Islet of Langerhans (tissue), 1 donor: ENCODE data around the gene VEZF1.
"Not testable (repeated sequence)": the region's sequence is repeated elsewhere in the genome, so short reads cannot be mapped to it uniquely, and the experiment has no call there.

ENCODE experiments used
- FAIRE-seq: peaks from one replicate; lab custom pipeline; 2011; peaks lifted over from hg19 to GRCh38; lab: Jason Lieb, UNC

The VEZF1 gene

DNA sequence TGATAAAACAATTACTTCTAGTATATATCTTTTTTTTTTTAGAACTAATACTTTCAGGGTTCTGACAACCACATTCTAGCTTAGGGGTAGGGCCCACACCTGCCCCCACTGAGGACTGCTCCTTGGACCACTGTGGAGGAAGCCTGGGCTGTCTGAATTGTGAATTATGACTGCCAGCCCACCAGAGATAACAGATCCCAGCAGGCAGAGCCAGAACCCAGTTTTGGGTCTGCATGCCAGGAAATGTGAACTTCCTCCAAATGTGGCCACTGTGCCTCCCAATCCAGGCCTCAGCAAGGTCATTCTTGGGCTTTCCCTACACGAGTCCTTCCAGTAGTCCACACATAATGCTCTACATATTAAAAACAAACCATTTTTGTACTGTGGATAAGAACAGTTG is 15.9 kb downstream of the VEZF1 start:
- FAIRE-seq: no peak

DNA sequence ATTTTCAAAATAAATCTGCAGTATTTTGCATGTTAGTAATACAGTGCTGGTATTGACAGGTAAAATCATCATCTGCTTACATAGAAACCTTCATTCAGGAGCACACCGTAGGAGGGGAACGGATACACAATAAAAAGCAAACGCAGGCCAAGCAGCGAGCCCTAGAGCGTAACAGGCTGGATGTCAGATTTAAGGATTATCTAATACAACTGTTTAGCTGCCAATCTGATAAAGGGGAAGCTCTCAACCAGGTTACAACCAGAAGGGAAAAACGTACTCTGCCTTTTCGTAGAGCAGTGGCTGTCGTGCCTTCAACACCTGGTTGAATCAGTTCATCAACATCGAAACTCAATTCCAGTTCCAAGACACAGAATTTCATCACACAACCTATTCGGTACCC is 16.5 kb downstream of the VEZF1 start:
- FAIRE-seq: no peak

DNA sequence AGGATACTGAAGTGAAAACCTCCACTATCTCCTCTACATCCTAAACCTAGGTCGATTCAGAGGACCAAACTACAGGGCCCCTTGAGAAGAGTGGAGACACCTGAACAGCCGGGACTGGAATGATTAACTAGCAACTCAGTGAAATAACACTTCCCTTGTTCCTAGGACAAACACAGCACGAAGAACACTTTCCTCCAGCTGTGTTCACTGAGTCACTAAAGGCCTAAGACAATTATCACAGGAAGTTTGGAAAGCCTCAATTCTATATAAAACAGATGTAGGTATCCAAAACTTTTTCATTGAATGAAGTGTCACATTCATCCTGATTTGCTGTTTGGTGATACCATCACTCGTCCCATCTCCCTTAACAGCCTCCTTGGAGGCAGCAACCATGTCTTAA is 17.3 kb downstream of the VEZF1 start:
- no peak for FAIRE-seq

DNA sequence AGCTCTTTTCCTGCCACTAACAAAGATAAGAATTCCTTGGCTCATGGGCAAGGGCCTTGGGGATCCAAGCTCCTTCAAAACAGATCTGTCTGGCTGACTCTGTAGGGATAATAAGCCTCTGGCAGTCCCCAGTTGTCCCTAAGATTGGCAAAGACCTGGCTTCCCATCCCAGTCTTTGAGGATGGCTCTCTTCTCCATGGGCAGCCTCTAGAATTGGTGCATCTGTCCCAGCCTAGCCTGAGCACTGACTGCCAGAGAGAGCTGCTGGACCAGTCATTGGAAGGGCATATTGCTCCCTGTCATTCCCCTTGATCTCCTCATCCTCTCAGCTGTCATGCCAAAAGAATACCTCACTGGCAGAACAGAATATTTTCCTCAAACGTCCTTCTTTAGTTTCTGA is 19.6 kb downstream of the VEZF1 start:
- no peak for FAIRE-seq

DNA sequence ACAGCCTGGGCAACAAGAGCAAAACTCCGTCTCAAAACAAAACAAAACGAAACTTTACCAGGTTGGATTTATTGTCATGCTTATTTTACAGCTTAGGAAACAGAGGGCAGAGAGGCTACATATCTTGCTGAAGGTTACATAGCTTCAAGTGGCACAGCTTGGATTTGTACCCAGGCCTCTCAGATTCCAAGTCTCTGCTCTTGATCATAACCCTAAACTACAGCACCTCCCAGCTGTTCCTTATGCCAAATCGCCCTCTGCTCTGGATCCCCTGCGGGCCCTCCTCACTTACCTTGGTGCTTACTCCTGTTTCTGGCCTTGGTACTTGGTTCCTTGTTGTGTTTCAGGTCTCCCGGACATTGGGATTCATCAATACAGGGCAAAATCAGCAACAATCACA is 21.2 kb downstream of the VEZF1 start:
- no peak for FAIRE-seq

DNA sequence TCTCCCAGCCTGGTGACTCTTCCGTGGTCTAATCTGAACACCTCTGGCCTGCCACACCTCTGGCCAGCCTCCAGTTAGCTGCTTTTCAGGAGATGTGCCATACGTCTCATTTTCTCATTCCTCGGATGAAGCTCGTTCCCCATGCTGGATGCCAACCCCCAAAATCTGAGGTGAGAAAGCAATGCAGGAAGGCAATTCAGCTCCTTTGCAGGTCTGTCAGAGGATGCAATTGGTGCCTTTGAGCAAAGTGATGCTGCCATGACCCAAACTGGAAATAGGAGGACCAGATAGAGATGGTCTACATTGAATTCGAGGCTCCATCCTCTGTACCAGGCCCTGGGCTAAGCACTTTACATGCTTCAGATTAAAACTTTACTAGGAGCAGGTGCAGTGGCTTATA is 21.8 kb downstream of the VEZF1 start:
- FAIRE-seq: no peak

DNA sequence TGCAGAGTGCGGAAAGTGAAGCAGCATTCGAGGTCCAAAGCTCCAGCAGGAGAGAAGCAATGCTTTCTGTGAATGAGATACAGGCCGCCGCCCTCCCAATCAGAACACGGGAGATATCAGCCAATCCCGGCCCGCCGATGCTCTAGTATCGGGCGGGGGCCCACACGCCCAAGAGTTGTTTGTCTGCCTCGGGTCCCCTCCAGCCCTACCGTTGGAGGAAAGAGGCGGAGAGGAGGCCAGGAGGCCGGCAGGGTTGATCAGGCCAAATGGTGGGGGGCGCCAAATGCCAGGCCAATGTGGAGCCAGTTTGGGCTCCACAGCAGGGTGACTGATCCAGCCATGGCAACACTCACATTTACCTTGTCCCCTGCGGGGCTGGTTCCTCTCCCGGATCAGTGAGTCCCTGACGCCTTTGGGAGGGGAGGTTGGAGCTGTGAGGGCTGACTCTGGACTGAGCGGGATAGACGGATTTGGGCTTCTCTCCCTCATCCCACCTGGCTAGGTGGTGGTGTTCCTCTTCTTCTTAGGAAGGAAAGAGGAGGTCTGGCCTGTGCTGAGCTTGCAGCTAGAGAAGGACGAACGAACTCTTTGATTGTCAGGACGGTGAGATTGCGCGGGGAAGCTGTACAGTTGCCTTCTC is 22.4 kb downstream of the VEZF1 start:
- FAIRE-seq: no peak

DNA sequence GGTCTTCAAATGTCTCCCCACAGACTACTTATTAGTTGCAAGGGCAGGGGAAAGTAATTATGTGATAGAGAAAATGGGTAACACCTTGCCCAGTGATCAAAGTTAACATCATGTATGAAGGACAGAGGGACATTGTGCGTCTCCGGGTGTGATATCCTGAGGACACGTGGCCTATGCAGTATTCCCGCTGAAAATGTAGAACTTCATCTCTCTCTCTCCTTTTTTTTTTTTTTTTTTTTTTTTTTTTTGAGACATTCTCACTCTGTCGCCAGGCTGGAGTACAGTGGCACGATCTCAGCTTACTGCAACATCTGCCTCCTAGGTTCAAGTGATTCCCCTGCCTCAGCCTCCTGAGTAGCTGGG is 24.9 kb downstream of the VEZF1 start:
- FAIRE-seq: no peak

DNA sequence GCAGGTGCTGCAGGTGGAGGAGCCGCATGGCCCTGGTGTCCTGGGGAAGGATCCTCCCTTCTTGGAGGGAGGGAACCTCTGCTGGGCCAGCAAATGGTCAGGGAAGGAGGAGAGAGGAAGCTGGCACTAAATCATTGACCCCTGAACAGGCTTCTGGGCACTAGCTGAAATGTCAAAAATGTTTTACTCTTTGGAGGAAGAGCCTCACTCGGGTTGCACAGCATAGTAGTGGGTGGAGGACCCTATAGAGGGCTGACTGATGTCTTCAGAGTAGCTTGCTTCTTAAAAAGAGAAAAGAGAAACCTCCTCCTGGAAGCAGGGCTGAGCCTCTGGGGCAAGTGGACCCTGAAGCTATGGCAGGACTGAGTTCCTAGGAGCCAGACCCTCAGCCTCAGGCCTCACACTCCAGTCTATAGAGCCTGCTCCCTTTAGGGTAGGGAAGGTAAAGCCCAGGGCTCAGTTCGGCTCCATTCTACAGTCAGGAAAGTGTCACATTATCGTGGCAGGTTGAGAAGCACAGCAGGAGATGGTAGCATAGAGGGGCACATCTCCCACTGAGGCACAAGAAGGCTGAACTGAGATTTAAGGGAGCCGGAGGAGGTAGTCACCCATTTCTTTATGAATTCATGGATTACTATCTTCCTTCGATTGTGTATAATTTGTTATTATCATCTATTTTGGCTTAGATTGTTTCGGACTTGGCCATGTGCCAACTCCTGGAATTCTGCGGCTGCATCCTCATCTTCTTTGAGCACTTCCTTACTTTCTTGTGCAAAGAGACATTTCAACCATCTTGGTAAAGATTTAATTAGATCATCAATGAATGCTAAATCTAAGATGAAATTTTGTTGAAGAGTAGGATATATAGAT is 25.5 kb downstream of the VEZF1 start:
- FAIRE-seq: no peak

DNA sequence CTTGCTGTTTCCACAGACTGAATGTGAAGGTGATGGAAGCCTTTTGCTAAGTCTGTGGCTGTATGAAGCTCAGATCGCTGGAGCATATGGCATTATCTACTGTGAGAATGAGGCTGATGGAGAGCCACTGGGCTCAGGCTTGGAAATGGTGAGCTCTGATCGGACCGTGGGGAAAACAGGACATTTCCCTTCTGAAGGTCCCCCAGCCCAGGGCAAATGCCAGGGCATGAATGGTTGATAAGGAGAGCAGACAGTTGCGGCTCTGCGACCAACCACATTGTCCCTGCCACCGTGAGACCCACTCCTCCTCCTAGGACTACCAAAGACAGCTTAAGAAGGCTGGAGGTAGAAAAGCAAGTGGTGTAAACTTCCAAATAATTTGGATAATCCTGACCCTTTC is 28.1 kb downstream of the VEZF1 start:
- no peak for FAIRE-seq

DNA sequence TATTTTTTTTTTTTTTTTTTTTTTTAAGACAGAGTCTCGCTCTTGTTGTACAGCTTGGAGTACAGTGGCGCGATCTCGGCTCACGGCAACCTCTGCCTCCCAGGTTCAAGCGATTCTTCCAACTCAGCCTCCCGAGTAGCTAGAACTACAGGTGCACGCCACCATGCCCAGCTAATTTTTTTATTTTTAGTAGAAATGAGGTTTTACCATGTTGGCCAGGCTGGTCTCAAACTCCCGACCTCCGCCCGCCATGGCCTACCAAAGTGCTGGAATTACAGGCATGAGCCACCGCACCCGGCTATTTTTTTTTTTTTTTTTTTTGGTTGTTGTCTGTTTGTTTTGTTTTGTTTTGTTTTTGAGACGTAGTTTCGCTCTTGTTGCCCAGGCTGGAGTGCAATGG is 29.7 kb downstream of the VEZF1 start:
- FAIRE-seq: not testable (repeated sequence)

DNA sequence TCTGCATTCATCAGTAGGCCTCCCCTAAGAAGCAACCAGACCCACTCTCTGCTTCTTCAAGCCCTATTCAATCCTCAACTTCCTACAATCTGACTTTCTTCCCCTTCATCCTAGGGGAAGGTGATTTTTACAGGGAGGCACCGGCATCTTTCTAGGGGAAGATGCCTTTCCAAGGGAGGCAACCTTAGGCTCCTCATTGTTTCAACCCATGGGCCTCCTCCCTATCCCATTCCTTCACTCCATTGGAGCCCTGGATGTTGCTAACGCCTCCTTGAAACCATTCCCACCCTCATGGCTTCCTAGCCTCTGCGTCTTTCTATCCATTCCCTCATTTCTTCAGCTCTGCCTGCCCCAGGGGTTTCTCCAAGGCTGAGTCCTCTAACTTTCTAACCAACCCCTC is 30.2 kb downstream of the VEZF1 start:
- no peak for FAIRE-seq

DNA sequence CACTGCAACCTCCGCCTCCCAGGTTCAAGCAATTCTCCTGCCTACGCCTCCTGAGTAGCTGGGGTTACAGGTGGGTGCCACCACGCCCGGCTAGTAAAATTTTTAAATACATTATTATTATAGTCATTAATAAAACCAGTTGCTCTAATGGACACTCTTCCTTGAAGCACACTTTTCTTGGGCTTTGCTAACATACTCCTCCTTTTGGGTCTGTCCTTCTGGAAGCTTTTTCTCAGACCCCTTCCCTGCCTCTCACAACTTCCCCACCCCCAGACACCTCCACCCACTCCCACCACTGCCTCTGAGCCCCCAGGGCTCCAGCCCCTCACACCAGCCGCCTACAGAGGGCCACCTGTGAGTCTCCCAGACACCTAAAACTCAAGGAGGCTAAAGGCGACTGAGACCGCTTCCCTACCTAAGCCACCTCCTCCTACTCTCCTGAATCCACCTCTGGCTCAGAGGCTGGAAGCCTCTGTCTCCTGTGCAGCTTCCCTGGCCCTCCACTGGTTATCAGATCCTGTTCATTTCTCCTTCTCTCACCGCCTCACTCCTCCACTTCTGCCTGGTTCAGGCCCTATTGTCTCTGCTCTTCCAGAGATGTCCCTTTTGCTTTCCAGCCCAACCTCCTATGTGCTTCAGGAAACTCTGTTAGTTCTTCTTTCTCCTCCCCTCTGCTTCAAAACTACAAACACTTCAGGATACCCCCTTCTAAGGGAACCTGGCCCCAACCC is 30.8 kb downstream of the VEZF1 start:
- no peak for FAIRE-seq

DNA sequence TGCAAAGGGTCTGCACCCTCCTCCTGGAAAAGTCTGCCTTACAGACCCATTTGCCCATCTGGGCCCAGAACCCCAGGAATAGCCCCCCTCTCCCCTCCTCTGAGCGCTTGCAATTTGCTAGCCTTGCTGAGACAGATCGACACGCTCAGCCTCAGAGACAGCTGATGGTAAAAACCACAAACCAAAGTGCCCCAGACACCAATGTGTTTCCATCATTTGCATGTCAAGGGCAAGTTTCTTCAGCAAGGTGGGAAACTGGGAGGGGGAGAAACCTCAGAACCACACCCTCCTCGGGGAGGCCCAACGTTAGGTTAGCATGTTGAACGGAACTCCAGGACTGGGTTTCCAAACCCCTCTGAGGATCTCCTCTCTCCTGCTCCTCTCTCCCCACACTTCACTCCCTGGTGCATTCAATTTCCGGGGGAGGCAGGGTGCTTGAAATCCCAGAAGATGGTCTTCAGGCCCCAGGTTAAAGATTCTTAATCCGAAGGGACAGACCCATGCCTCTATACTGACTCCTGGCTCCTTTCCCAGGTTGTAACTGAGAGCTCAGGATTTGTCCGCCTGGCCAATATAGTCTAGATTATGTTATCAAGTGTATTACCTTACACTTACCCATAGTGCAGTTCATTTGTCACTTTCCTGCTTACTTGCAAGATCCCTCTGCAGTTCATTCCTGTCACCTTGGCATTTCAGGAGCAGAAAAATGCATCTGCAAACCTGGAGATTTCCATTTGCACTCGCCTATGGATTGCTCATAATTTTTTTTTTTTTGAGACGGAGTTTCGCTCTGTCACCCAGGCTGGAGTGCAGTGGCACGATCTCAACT is 31.5 kb downstream of the VEZF1 start:
- no peak for FAIRE-seq

DNA sequence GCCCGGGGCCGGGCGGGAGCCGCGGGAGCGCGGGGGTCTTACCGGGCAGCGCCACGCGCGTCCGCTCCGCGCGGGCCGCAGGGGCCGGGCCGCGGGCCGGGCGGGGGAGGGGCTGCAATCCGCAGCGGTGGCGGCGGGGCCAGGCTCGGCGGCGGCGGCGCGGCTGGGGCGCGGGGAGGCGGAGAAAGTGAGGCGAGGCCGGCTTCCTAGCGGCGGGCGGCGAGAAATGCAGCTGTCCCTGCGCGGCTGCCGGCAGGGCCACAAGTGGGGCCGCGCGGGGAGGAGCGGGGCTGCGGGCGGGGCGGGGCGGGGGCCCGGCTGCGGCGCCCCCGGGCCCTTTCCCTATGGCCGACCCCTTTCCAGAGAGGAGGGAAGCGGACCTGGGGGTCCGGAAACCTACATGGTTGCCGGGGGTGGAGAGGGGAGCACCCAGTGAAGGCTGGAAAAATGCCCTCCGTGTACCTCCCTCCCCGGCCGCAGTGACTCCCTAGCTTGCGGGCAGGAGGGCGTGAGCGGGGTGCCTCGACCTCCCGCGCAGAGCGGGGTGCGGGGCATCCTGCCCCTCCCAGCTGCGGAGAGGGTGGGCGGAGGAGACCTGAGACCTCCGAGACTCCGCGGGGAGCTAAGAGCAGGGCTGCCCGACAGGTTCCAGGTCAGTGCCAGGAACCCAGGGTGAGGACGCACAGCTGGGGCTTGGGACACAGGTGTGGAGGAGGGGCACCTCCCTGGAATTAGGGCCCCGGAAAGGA is 32.7 kb downstream of the VEZF1 start, which contains the start of gene CUEDC1:
TSS of gene CUEDC1 (minus strand) at position 230 of the 749 bp plus-strand sequence. CDS start 69,848 bp downstream, outside the sequence.
- FAIRE-seq: no peak

DNA sequence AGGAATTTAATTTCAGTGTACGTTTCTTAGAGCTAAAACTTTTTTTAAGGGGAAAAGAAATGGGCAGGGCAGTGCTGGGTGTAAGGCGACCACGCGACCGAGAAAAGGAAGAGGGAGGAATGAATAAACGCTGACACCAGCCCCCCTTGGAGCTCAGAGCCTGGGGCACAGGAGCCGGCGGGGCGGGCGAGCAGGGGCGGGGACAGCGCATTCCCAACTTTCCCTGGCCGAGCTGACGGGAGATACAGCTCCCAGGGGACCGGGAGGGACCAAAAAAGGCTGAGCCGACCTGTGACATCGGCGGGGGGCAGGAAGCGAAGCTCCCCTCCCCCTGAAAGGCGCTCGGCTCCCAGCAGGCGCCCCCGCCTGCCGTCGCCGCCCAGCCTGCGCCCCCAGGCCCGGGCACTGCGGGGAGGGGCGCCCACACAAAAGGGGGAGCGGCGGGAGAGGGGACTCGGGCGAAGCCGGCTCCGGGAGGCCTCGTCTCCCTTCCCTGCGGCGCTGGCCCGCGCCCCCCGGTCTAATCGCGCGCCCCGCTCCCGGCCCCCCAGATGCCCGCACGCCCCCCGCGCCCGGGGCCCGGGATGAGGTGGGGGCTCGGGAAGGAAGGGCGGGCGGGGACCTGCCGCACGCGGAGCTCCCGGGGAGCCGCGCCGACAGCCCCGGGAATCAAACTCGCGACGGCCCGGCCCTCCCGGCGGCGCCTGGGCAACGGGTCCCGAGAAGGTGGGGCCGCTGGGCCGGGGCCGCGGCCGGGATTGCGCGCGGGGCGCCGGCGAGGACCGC is 33.5 kb downstream of the VEZF1 start:
- no peak for FAIRE-seq

DNA sequence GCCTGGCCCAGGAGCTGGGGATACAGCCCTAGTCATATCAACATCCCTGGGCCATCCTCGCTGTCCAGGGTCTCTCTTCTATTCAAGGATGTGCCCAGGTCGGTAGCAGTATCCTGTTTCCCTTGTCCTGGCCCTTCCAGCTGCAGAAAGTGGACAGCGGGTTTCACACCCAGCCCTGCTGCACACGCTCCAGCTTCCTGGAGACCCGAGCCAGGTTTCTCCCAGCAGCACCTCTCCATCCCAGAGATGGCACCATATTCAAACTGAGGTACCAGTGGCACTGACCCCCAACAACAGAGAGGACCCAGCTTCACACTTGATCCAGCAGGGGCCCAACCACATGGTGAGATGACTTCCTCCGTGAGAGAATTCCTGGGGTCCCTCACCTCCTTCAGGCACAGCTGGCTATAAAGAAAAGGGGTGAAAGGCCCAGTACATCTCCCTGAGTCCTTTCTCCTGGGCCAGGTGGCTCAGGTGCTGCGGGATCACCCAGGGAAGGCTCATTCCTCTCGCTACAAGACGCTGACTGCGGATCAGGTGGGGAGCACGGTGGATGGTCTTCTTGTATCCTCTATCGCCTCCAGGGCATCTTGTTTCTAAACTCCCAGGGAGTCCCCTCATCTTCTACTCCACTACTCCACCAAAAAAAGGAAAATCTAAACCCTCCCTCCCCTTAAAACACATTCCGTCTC is 34.2 kb downstream of the VEZF1 start:
- no peak for FAIRE-seq

DNA sequence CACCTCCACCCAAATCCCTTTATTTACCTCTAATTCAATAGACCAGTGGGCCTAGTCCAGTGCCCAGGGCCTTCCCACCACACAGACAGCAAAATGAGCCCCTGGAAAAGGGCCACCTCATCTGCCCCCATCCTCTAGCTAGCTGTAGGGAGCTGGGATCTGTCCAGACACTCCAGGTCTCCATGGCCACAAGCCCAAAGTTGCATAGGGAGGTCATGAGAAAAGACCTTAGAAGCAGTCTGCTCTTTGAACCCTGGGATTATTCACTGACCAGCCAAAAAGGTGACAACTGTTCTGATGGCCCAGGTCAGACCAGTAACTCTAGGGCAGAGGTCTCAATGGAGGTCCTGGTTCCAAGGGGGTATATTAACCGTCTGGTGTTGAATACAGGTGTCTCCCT is 34.8 kb downstream of the VEZF1 start:
- FAIRE-seq: no peak

DNA sequence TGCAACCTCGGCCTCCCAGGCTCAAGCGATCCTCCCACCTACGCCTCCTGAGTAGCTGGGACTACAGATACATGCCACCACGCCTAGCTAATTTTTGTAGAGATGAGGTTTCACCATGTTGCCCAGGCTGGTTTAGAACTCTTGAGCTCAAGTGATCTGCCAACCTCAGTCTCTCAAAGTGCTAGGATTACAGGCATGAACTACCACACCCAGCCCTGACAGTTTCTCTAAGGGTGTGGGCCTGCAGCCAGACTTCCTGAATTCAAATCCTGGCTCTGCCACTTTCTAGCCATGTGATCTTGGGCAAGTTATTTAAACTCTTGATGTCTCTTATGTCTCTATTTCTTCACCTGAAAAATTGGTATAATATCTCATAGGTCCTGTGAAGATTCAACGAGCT is 38.4 kb downstream of the VEZF1 start:
- FAIRE-seq: no peak
